ENCODE measurements around the gene ZSWIM7. TPM values are rescaled to one million over a fixed set of nuclear protein-coding genes. Genes with fewer than 3 reads are reported as not detected.
"Not testable (repeated sequence)": the region's sequence is repeated elsewhere in the genome, so short reads cannot be mapped to it uniquely, and the experiment has no call there.

ZSWIM7 gene
- polyA plus RNA-seq, 4 donors: 20.0 to 33.8 (median 26.1) TPM

DNA sequence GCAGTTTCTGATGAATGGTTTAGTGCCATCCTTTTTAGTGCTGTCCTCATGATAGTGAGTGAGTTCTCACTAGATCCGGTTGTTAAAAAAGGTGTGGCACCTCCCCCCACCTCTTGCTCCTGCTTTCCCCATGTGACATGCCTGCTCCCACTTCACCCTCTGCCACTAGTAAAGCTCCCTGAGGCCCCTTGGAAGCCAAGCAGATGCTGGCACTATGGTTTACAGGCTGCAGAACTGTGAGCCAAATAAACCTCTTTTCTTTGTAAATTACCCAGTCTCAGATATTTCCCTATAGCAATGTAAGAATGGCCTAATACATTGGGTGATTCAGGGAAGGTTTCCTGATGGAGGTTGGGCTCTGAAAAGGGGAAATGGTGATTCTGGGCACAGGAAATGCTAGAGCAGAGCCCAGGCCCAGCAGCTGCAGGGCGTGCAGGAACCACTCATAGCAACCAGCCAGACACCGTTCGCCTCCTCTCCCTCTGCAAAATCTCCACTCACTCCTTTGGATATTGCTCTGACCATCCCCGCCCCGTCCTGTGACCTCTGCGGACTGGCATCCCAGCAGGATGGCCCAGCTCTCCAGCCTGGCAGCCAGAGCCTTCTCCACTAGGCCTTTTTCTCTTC lies 57.2 kb downstream of the ZSWIM7 start:
- Histone ChIP-seq H3K27me3 (ENCODE audit: control insufficient read depth in 3 of 3, insufficient read depth in 3 of 3, low read length in 3 of 3) (peaks cover 0 to 27% (median 5%) of the 10 kb centered on the region in 3 donors), H3K36me3 (ENCODE audit: control insufficient read depth in 3 of 3, insufficient read depth in 2 of 3, low read depth in 1 of 3, low read length in 3 of 3) (no peaks in the 10 kb centered on the region), H3K4me3 (ENCODE audit: low read depth in 1 of 3, low read length in 3 of 3) (no peak overlapping the region), H3K27ac (ENCODE audit: low read depth in 1 of 3, low read length in 2 of 3) (no peak overlapping the region), H3K4me1 (ENCODE audit: control insufficient read depth in 3 of 3, insufficient read depth in 2 of 3, low read depth in 1 of 3, low read length in 2 of 3) (peaks cover 0 to 4% (median 0%) of the 10 kb centered on the region in 3 donors), H3K9me3 (ENCODE audit: control insufficient read depth in 2 of 2, insufficient read depth in 1 of 2, low read depth in 1 of 2, low read length in 1 of 2) (peaks cover 0 to 5% of the 10 kb centered on the region in 2 donors)
- 83 to 96% (median 93%) methylated on average over 5 to 7 of the region's 7 CpGs for WGBS, 3 donors
- FAIRE-seq (no peak), DNase-seq (no peak)

DNA sequence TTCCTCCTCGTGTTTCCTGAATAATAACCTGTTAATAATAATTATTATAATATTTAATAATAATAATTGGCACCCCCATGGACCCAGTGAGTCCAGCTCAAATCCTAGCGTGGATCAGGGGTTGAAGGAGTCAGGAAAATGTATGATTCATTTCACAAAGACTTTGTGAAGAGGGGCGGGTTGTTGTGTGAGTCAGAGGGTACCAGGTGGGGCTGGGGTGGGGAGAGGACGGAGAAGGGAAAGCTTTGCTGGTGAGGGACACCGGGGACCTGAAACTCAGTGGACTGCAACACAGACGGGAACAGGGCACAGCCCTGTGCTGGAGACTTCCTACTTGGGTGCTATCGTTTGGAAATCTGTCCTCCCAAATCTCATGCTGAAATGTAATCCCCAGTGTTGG lies 57.7 kb downstream of the ZSWIM7 start:
- H3K4me1 ChIP-seq (ENCODE audit: control insufficient read depth in 3 of 3, insufficient read depth in 2 of 3, low read depth in 1 of 3, low read length in 2 of 3): peaks cover 0 to 4% (median 0%) of the 10 kb centered on the region in 3 donors
- H3K4me3 ChIP-seq (ENCODE audit: low read depth in 1 of 3, low read length in 3 of 3): no peak overlapping the region
- DNase-seq (no peak), FAIRE-seq (no peak)
- peaks cover 0 to 5% of the 10 kb centered on the region in 2 donors for H3K9me3 ChIP-seq (ENCODE audit: control insufficient read depth in 2 of 2, insufficient read depth in 1 of 2, low read depth in 1 of 2, low read length in 1 of 2)
- H3K27me3 ChIP-seq (ENCODE audit: control insufficient read depth in 3 of 3, insufficient read depth in 3 of 3, low read length in 3 of 3): peaks cover 0 to 27% (median 5%) of the 10 kb centered on the region in 3 donors
- H3K36me3 ChIP-seq (ENCODE audit: control insufficient read depth in 3 of 3, insufficient read depth in 2 of 3, low read depth in 1 of 3, low read length in 3 of 3): no peaks in the 10 kb centered on the region
- H3K27ac ChIP-seq (ENCODE audit: low read depth in 1 of 3, low read length in 2 of 3): no peak overlapping the region
- WGBS, 3 donors: 84 to 88% (median 87%) methylated on average over 7 of the region's 7 CpGs

DNA sequence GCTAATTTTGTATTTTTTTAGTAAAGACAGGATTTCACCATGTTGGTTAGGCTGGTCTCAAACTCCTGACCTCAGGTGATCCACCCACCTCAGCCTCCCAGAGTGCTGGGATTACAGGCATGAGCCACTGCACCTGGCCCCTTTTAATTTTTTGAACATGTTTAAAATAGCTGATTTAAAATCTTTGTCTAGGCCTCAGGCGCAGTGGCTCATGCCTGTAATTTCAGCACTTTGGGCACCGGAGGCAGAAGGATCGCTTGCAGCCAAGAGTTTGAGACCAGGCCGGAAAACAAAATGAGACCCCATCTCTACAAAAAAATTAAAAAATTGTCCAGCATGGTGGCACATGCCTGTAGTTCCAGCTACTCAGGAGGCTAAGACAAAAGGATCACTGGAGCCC lies 63.0 kb downstream of the ZSWIM7 start:
- not testable (repeated sequence) for H3K27me3 ChIP-seq (ENCODE audit: control insufficient read depth in 3 of 3, insufficient read depth in 3 of 3, low read length in 3 of 3); DNase-seq; H3K4me3 ChIP-seq (ENCODE audit: low read depth in 1 of 3, low read length in 3 of 3); H3K36me3 ChIP-seq (ENCODE audit: control insufficient read depth in 3 of 3, insufficient read depth in 2 of 3, low read depth in 1 of 3, low read length in 3 of 3); FAIRE-seq; H3K27ac ChIP-seq (ENCODE audit: low read depth in 1 of 3, low read length in 2 of 3); H3K9me3 ChIP-seq (ENCODE audit: control insufficient read depth in 2 of 2, insufficient read depth in 1 of 2, low read depth in 1 of 2, low read length in 1 of 2); H3K4me1 ChIP-seq (ENCODE audit: control insufficient read depth in 3 of 3, insufficient read depth in 2 of 3, low read depth in 1 of 3, low read length in 2 of 3)
- 96 to 98% (median 98%) methylated on average over 4 of the region's 4 CpGs for WGBS, 3 donors

DNA sequence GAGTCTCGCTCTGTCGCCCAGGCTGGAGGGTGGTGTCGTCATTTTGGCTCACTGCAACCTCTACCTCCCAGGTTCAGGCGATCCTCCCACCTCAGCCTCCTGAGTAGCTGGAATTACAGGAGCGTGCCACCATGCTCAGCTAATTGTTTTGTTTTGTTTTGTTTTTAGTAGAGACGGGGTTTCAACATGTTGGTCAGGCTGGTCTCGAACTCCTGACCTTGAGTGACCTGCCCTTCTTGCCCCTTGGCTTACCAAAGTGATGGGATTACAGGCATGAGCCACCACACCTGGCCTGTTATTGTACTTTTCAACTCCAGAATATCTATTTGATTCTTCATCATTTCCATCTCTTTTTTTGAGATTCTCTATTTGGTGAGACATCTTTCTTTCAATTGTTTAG lies 63.6 kb downstream of the ZSWIM7 start:
- WGBS, 3 donors: 95 to 97% (median 96%) methylated on average over 7 of the region's 7 CpGs
- Histone ChIP-seq H3K9me3 (ENCODE audit: control insufficient read depth in 2 of 2, insufficient read depth in 1 of 2, low read depth in 1 of 2, low read length in 1 of 2) (no peaks in the 10 kb centered on the region), H3K4me1 (ENCODE audit: control insufficient read depth in 3 of 3, insufficient read depth in 2 of 3, low read depth in 1 of 3, low read length in 2 of 3) (no peaks in the 10 kb centered on the region), H3K27ac (ENCODE audit: low read depth in 1 of 3, low read length in 2 of 3) (no peak overlapping the region), H3K27me3 (ENCODE audit: control insufficient read depth in 3 of 3, insufficient read depth in 3 of 3, low read length in 3 of 3) (no peaks in the 10 kb centered on the region), H3K36me3 (ENCODE audit: control insufficient read depth in 3 of 3, insufficient read depth in 2 of 3, low read depth in 1 of 3, low read length in 3 of 3) (no peaks in the 10 kb centered on the region), H3K4me3 (ENCODE audit: low read depth in 1 of 3, low read length in 3 of 3) (no peak overlapping the region)
- FAIRE-seq (no peak), DNase-seq (no peak)

DNA sequence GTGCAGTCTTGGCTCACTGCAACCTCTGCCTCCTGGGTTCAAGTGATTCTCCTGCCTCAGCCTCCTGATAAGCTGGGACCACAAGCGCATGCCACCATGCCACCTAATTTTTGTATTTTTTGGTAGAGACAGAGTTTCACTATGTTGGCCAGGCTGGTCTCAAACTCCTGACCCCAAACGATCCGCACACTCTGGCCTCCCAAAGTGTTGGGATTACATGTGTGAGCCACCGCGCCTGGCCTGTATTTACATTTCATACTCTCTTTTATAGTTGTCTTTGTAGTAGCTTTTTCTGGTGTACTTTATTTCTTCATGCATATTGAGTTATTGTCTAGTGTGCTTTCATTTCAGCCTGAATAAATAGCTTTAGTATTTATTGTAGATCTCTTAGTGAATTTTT lies 64.6 kb downstream of the ZSWIM7 start:
- 91 to 99% (median 95%) methylated on average over 5 of the region's 5 CpGs for WGBS, 3 donors
- Histone ChIP-seq H3K27ac (ENCODE audit: low read depth in 1 of 3, low read length in 2 of 3) (no peak overlapping the region), H3K27me3 (ENCODE audit: control insufficient read depth in 3 of 3, insufficient read depth in 3 of 3, low read length in 3 of 3) (peaks cover 0 to 2% (median 0%) of the 10 kb centered on the region in 3 donors), H3K4me1 (ENCODE audit: control insufficient read depth in 3 of 3, insufficient read depth in 2 of 3, low read depth in 1 of 3, low read length in 2 of 3) (no peaks in the 10 kb centered on the region), H3K9me3 (ENCODE audit: control insufficient read depth in 2 of 2, insufficient read depth in 1 of 2, low read depth in 1 of 2, low read length in 1 of 2) (no peaks in the 10 kb centered on the region), H3K36me3 (ENCODE audit: control insufficient read depth in 3 of 3, insufficient read depth in 2 of 3, low read depth in 1 of 3, low read length in 3 of 3) (no peaks in the 10 kb centered on the region), H3K4me3 (ENCODE audit: low read depth in 1 of 3, low read length in 3 of 3) (no peak overlapping the region)
- FAIRE-seq (no peak), DNase-seq (no peak)

DNA sequence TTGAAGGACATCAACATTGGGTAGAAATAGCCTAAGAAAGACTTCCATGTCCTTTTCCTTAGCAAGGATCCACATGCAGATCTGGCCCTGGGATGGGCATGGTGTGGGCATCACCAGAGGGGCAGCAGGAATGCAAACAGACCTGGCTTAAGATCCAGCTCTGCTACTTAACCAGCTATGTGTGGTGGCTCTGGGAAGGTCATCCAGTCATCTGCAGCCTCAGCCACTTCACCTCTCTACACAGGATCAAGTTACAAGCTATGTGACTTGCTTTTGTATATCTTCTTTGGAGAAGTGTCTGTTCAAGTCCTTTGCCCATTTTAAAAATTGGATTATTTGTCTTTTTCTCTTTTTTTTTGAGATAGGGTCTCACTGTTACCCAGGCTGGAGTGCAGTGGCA lies 68.1 kb downstream of the ZSWIM7 start:
- DNase-seq (no peak), FAIRE-seq (no peak)
- Histone ChIP-seq H3K27ac (ENCODE audit: low read depth in 1 of 3, low read length in 2 of 3) (no peak overlapping the region), H3K36me3 (ENCODE audit: control insufficient read depth in 3 of 3, insufficient read depth in 2 of 3, low read depth in 1 of 3, low read length in 3 of 3) (no peaks in the 10 kb centered on the region), H3K4me3 (ENCODE audit: low read depth in 1 of 3, low read length in 3 of 3) (no peak overlapping the region), H3K9me3 (ENCODE audit: control insufficient read depth in 2 of 2, insufficient read depth in 1 of 2, low read depth in 1 of 2, low read length in 1 of 2) (no peaks in the 10 kb centered on the region), H3K27me3 (ENCODE audit: control insufficient read depth in 3 of 3, insufficient read depth in 3 of 3, low read length in 3 of 3) (peaks cover 2 to 4% (median 2%) of the 10 kb centered on the region in 3 donors), H3K4me1 (ENCODE audit: control insufficient read depth in 3 of 3, insufficient read depth in 2 of 3, low read depth in 1 of 3, low read length in 2 of 3) (no peaks in the 10 kb centered on the region)

DNA sequence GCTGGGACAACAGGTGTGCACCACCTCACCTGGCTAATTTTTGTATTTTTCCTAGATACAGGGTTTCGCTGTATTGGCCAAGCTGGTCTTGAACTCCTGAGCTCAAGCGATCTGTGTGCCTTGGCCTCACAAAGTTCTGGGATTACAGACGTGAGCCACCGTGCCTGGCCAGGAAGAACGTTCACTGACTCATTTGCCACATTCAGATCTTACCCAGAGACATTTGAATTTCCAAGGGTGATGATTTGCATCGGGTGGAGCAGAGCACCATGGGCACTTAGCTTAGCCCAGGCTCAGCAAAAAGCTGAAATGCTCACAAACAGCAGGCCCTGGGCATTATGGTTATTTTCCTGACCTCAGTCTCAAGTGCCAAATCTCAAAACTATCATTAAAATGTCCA lies 69.1 kb downstream of the ZSWIM7 start:
- H3K9me3 ChIP-seq (ENCODE audit: control insufficient read depth in 2 of 2, insufficient read depth in 1 of 2, low read depth in 1 of 2, low read length in 1 of 2): no peaks in the 10 kb centered on the region
- DNase-seq (no peak), FAIRE-seq (no peak)
- no peaks in the 10 kb centered on the region for H3K36me3 ChIP-seq (ENCODE audit: control insufficient read depth in 3 of 3, insufficient read depth in 2 of 3, low read depth in 1 of 3, low read length in 3 of 3)
- H3K27ac ChIP-seq (ENCODE audit: low read depth in 1 of 3, low read length in 2 of 3): no peak overlapping the region
- H3K4me1 ChIP-seq (ENCODE audit: control insufficient read depth in 3 of 3, insufficient read depth in 2 of 3, low read depth in 1 of 3, low read length in 2 of 3): no peaks in the 10 kb centered on the region
- WGBS, 3 donors: 77 to 81% (median 80%) methylated on average over 6 of the region's 6 CpGs
- peaks cover 2 to 4% (median 2%) of the 10 kb centered on the region in 3 donors for H3K27me3 ChIP-seq (ENCODE audit: control insufficient read depth in 3 of 3, insufficient read depth in 3 of 3, low read length in 3 of 3)
- H3K4me3 ChIP-seq (ENCODE audit: low read depth in 1 of 3, low read length in 3 of 3): no peak overlapping the region

DNA sequence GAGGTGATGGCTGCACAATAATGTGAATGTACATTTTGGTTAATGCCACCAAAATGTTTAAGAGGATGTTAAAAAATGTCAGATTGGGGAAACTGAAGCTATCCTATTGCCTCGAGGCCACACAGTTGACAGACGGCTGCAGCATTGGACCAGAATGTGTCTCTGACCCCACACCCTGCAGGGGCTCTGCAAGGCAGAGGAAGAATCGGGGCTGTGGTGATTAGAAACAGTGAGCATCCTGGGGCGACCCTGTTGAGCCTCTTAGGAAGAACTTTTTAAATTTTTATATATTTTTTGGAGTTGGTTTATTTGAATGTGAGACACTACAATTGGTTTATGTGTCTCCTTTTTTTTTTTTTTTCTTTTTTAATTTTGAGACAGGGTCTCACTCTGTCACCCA lies 69.6 kb downstream of the ZSWIM7 start:
- Histone ChIP-seq H3K27ac (ENCODE audit: low read depth in 1 of 3, low read length in 2 of 3) (no peak overlapping the region), H3K4me3 (ENCODE audit: low read depth in 1 of 3, low read length in 3 of 3) (no peak overlapping the region), H3K9me3 (ENCODE audit: control insufficient read depth in 2 of 2, insufficient read depth in 1 of 2, low read depth in 1 of 2, low read length in 1 of 2) (no peaks in the 10 kb centered on the region), H3K4me1 (ENCODE audit: control insufficient read depth in 3 of 3, insufficient read depth in 2 of 3, low read depth in 1 of 3, low read length in 2 of 3) (no peaks in the 10 kb centered on the region), H3K36me3 (ENCODE audit: control insufficient read depth in 3 of 3, insufficient read depth in 2 of 3, low read depth in 1 of 3, low read length in 3 of 3) (no peaks in the 10 kb centered on the region), H3K27me3 (ENCODE audit: control insufficient read depth in 3 of 3, insufficient read depth in 3 of 3, low read length in 3 of 3) (peaks cover 2 to 4% (median 2%) of the 10 kb centered on the region in 3 donors)
- DNase-seq: no peak
- FAIRE-seq: no peak
- WGBS, 3 donors: 71 to 84% (median 76%) methylated on average over 4 of the region's 4 CpGs

DNA sequence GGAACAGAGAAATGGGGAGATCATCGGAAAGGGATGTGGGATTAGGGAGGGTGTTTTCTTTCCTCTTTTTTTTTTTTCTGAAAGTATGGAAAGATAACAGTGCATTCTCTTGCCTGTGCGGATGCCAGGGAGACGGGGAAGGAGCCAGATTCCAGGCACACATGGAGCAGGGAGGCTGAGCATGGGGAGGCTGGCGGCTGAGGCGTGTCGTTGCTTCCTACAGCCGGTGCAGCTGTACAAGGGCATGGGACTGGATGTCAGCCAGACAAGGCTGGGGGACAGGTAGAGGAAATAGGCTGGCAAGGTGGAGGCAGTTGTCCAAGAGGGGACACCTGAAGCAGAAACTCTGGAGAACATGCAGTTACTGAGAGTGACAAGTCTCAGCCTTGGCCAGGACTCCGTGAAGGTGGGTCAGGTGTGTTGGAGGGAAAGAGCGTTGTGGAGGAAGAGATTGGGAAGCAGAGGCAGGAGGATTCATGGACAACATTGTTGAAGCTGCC lies 71.2 kb downstream of the ZSWIM7 start:
- WGBS, 3 donors: 42 to 55% (median 42%) methylated on average over 9 of the region's 9 CpGs
- Histone ChIP-seq H3K9me3 (ENCODE audit: control insufficient read depth in 2 of 2, insufficient read depth in 1 of 2, low read depth in 1 of 2, low read length in 1 of 2) (no peaks in the 10 kb centered on the region), H3K36me3 (ENCODE audit: control insufficient read depth in 3 of 3, insufficient read depth in 2 of 3, low read depth in 1 of 3, low read length in 3 of 3) (no peaks in the 10 kb centered on the region), H3K4me3 (ENCODE audit: low read depth in 1 of 3, low read length in 3 of 3) (no peak overlapping the region), H3K27ac (ENCODE audit: low read depth in 1 of 3, low read length in 2 of 3) (no peak overlapping the region), H3K27me3 (ENCODE audit: control insufficient read depth in 3 of 3, insufficient read depth in 3 of 3, low read length in 3 of 3) (peaks cover 2 to 4% (median 2%) of the 10 kb centered on the region in 3 donors), H3K4me1 (ENCODE audit: control insufficient read depth in 3 of 3, insufficient read depth in 2 of 3, low read depth in 1 of 3, low read length in 2 of 3) (no peaks in the 10 kb centered on the region)
- no peak for FAIRE-seq
- DNase-seq: no peak

Measured in small intestine (tissue), 7 donors.